HG02973 (cell line): ENCODE measurements around the gene PLCB1.
"Not testable (repeated sequence)": the region's sequence is repeated elsewhere in the genome, so short reads cannot be mapped to it uniquely, and the experiment has no call there.

Experiments
- ATAC-seq: cut with Tn5 transposase; IDR thresholded peaks from one replicate; pipeline ENCODE4 v1.9.1; 2021; ENCODE audit warnings: moderate library complexity; ENCODE audit not compliant: unreplicated experiment

The PLCB1 gene

DNA sequence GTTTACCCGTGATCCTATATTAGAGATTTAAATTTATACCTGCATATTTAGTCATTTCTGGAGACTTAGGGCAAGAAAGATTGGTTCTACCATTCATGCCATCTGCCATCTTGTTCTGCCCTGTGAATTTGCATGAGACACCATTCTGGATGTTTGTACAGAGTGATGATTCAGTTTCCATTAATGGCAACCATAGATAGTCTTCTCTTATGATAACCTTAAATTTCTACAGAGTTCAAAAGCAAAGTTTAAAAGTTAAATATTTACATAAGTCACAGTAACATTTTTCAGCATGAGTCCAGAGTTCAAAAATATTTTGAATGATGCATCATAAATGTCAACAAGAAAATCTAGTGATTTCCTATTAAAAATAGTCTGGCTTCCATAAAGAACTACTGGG, 23.2 kb downstream of the PLCB1 start:
- ATAC-seq: no peak

DNA sequence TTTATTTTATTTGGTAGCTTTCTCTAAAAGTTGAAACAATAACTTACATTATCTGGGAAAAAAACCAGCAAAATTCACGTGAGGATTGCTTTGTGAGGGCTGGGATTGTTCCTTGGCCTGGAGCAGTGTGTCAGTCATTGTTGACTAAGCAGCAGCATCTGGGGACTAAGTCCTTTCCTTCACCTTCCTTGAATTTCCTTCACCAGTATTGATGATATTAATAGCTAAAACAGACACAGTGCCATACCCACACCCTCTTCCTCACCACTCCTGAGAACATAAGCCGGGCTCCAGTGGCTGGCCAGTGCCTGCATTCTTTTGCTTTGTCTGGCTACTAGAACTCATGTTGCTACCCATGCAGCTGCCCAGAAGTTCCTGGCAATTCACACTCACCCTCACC, 23.7 kb downstream of the PLCB1 start:
- ATAC-seq: no peak

DNA sequence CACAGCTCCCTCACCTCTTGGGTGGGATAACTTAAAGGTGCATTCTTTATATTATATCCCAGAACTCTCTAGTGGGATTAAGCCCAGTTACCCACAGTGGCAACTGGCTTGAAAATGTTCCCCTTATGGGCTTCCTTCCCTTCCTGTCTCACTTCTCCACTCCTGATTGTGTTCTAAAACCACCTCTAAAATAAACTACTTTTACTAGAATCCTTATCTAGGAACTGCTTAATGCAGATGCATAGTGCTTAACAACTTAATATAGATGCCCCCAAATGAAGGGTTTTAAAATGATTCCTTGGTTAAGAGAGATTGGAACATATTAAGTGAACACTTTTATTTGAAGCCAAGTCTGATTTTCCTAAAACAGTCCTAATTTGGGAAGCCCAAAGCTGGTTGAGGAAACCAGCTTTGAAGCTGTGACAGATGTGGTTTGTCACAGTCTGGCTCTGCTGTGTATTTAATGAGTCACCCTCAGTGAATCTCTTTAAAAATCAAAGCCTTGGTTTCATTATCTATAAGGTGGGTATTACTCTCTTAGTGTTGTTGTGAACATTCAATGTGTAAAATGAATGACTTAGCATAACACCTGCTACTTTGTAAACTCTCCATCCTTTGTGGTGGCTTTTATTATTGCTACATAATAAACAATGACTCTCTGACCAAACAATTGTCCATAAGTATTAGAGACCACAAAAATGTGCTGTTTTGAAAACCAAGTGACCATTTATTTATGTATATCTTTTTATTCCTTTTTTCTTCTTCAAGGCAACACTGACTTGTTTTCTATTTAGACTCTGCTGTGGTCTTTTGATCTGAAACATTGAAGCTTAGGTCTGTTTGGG, 24.4 kb downstream of the PLCB1 start:
- ATAC-seq: peak; percentile 84

- not testable (repeated sequence) for ATAC-seq
These were observed 27.2 kb downstream of the PLCB1 start for GRCh38 chr20:8159217-8159616.

- no peak for ATAC-seq
These were observed 29.4 kb downstream of the PLCB1 start for GRCh38 chr20:8161264-8162071.

- ATAC-seq: no peak
These were observed 30.5 kb downstream of the PLCB1 start for GRCh38 chr20:8162610-8163009.

DNA sequence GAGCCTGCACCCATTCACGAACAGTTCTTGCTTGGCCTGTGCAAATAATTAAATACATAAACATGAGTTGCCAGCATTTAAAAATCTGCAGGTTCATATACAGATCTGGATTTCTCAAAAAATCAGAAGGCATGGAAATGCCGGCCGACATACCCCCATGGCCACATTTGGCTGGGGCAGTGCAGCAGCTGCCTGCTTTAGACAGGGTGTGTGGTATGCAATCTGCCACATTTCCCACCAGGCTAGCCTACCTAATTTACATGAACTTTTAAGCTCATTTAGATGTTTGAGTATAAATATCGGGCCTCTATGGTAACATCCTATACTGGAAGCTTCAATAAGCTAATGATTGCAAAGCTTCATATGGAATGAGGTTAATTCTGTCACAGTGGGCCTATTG, 31.5 kb downstream of the PLCB1 start:
- no peak for ATAC-seq

- ATAC-seq: no peak
These were observed 34.7 kb downstream of the PLCB1 start for GRCh38 chr20:8166730-8167129.

- ATAC-seq: no peak
These were observed 36.8 kb downstream of the PLCB1 start for GRCh38 chr20:8168785-8169288.

GRCh38 chr20:8170921-8171320, 38.9 kb downstream of the PLCB1 start:
- ATAC-seq: no peak

DNA sequence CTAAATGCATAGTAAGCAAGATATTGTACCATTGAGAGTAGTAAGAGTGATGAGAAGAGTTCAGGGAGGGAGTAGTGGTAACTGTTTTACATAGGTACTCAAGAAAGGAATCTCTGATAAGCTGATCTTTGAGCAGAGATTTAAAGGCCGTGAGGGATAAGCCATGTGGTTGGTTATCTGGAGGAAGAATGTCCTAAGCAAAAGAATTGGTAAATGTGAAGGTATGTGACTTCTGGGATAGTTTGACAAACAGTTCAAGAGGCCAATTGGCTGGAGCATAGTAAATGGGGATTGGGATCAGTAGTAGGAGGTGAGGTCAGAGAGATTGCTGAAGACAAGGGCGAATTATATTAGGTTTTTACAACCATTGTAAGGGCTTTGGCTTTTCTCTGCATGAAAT, 40.1 kb downstream of the PLCB1 start:
- ATAC-seq: no peak

- no peak for ATAC-seq
These were observed 43.9 kb downstream of the PLCB1 start for GRCh38 chr20:8175741-8176675.

- no peak for ATAC-seq
These were observed 51.5 kb downstream of the PLCB1 start for GRCh38 chr20:8183526-8183925.

DNA sequence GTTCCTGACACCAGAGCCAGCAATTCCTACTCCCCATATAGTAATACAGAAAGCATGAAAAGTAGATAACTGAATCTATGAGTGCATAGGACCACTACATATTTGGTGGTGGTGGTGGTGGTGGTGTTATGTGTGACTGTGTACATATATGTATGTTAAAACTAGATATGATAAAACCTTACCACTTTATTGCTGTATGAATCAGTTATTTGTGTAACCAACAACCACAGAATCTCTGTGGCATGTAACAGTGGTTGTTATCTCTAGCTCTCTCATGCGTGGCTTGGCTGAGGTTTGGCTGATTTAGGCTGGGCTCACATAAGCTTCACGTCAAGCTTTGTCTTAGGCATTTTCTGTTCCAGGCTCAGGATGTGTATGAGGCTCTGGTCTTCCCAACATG, 55.7 kb downstream of the PLCB1 start:
- no peak for ATAC-seq

- ATAC-seq: no peak
These were observed 58.2 kb downstream of the PLCB1 start for GRCh38 chr20:8190043-8190880.

GRCh38 chr20:8194721-8195120, 62.7 kb downstream of the PLCB1 start:
- ATAC-seq: no peak

- ATAC-seq: no peak
These were observed 64.0 kb downstream of the PLCB1 start for GRCh38 chr20:8196096-8196495.

DNA sequence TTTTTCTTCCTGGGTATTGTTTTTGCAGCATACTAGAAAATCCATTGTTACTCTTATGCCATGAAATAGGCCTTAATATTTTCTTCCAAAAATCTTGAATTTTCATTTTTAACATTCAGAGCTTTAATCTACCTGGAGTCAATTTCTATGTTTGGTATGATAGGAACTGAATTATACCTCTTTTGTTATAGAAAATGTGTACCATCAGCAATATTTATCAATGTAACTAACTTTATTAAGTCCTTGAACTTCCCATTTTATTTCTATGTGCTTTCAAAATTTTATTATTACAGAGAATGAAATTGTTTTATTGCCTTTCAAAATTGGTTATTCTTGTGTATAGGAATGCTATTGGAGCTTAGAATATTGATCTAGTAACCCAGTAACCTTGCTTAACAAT, 68.2 kb downstream of the PLCB1 start:
- ATAC-seq: no peak

DNA sequence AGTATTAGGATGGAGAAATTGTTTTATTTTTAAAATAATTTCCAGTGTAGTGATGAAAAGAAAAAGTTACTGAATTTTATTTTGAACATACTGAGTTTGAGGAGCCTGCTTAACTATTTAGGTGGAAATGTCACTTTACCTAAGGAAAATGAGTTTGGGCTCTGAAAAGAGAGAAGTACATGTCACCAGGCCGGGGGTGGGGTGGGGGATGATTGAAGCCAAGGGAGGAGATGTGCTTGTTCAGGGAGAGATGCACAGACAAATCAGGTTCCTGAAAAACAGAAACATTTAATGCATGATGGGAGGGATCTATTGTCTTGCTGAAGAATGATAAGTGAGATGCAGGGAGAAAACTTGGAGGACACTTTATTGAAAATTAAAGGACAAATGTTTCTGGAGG, 71.3 kb downstream of the PLCB1 start:
- ATAC-seq: no peak

DNA sequence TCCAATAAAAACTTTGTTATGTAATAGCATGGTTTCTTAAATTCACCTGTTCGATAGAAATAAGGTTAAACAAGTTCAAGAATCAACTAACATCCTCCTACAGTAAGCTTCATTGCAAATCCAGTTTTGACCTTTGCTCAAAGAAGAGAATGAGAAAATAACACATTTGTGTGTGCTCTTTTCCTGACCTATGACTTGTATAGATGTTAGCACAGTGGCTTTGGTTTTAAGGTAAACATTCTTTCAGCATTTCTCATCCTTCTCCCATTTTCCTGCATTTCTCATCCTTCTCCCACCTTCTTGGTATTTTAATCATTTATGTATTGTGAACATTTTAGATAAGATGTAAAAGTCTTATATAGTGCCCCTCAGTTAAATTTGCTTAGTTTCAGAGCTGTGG, 73.9 kb downstream of the PLCB1 start:
- no peak for ATAC-seq
